ENCODE measurements around the gene GSC2.
A peak's percentile ranks its signal among the peaks of the same experiment; 100 is the strongest.

GSC2 gene

GRCh38 chr22:19105456-19105855 lies 44.6 kb downstream of the GSC2 start:
- no peak for DNase-seq (ENCODE audit: extremely low read depth, low read depth)
- no peak for TF ChIP-seq CTCF (IDR thresholded peaks at IDR 0.05; ENCODE audit: low read depth, low read length)

- DNase-seq (ENCODE audit: extremely low read depth, low read depth), result peak; percentile 44
- peak; percentile 6 for TF ChIP-seq CTCF (IDR thresholded peaks at IDR 0.05; ENCODE audit: low read depth, low read length)
Measured at GRCh38 chr22:19103880-19104821, 45.9 kb downstream of the GSC2 start.

GRCh38 chr22:19098157-19098556 lies 51.9 kb downstream of the GSC2 start:
- no peak for DNase-seq (ENCODE audit: extremely low read depth, low read depth)

GRCh38 chr22:19097518-19097917 lies 52.6 kb downstream of the GSC2 start:
- TF ChIP-seq CTCF (IDR thresholded peaks at IDR 0.05; ENCODE audit: low read depth, low read length), result no peak
- no peak for DNase-seq (ENCODE audit: extremely low read depth, low read depth)

More at GRCh38 chr22:19098157-19098556, 51.9 kb downstream of the GSC2 start:
- no peak for TF ChIP-seq CTCF (IDR thresholded peaks at IDR 0.05; ENCODE audit: low read depth, low read length)

Data from AG09319 (cell line).